Measurements from ENCODE around the gene NFKBIL1.

NFKBIL1 gene

DNA sequence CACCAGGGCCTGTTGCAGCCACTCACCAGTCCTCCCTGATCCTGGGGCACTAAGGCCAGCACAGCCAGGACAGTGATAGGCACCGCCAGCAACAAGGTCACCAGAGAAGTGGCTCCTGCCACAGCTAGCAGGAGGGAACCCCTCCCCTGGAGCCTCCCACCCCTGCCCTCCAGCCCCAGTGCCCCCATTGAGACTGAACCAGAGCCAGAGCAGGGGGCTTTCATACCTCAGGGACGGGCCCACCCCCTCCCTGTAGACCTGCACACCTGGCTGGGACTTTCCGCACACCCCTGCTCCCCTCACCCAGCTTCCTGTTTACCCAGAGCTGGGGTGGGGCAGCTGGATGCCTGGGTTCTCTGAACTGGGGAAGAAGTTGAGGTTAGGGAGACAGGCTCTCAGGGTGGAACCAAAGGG, 34.8 kb downstream of the NFKBIL1 start, which contains the start of gene LTB:
LTB (minus strand) TSS at position 195 of the 414 bp plus-strand sequence; CDS start at position 188, 7 bp downstream.
- TF ChIP-seq, protein P1, sequence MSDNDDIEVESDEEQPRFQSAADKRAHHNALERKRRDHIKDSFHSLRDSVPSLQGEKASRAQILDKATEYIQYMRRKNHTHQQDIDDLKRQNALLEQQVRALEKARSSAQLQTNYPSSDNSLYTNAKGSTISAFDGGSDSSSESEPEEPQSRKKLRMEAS (IDR thresholded peaks at IDR 0.05): no peak
- TF ChIP-seq CREB1 (IDR thresholded peaks at IDR 0.05; ENCODE audit: low read depth): no peak
- no peak for TF ChIP-seq EGR1 (IDR thresholded peaks at IDR 0.05)
- no peak for TF ChIP-seq TEAD4 (IDR thresholded peaks at IDR 0.05)
- no peak for TF ChIP-seq NFIC (IDR thresholded peaks at IDR 0.05)

- TF ChIP-seq CEBPB (IDR thresholded peaks at IDR 0.05) (no peak), TCF12 (IDR thresholded peaks at IDR 0.05; ENCODE audit: low read depth) (no peak)
These were observed 38.1 kb downstream of the NFKBIL1 start for GRCh38 chr6:31585491-31585890.

DNA sequence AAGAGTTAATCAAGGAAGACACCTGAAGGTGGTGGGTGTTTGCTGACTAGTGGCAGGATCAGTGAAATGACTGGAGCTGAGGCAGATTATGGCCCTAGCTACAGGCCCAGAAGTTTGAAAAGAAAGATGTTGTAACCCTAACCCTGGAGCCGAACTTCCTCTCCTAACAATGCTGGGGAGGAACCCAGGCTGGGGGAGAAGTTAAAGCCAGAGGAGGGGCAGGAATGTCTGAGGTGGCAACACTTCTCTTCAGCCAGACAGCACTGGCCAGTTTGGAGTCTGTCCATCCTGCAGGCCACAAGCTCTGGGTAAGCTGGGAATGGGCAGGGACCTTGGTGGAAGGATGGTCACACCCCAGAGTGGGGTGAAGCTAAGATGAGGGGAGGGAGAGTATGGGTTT, 38.6 kb downstream of the NFKBIL1 start, which contains the start of gene LST1:
LST1 (plus strand) TSS at position 270 of the 400 bp plus-strand sequence. CDS start 1,023 bp downstream, outside the sequence.
- TF ChIP-seq EGR1 (IDR thresholded peaks at IDR 0.05): no peak
- no peak for TF ChIP-seq RAD21 (IDR thresholded peaks at IDR 0.05; ENCODE audit: low read depth)
- TF ChIP-seq, protein P1 (IDR thresholded peaks at IDR 0.05): no peak
- TF ChIP-seq, protein P2, sequence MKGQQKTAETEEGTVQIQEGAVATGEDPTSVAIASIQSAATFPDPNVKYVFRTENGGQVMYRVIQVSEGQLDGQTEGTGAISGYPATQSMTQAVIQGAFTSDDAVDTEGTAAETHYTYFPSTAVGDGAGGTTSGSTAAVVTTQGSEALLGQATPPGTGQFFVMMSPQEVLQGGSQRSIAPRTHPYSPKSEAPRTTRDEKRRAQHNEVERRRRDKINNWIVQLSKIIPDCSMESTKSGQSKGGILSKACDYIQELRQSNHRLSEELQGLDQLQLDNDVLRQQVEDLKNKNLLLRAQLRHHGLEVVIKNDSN (IDR thresholded peaks at IDR 0.05): no peak
- no peak for TF ChIP-seq NFIC (IDR thresholded peaks at IDR 0.05)
- no peak for TF ChIP-seq YY1 (IDR thresholded peaks at IDR 0.05; ENCODE audit: low read depth)
- no peak for TF ChIP-seq TAF1 (IDR thresholded peaks at IDR 0.05; ENCODE audit: low read depth)
- TF ChIP-seq EP300 (IDR thresholded peaks at IDR 0.05; ENCODE audit: borderline replicate concordance): no peak
- TF ChIP-seq TEAD4 (IDR thresholded peaks at IDR 0.05): no peak
- no peak for TF ChIP-seq REST (IDR thresholded peaks at IDR 0.05; ENCODE audit: low read depth)

GRCh38 chr6:31586599-31587281, 39.3 kb downstream of the NFKBIL1 start:
- TF ChIP-seq FOXM1 (IDR thresholded peaks at IDR 0.05; ENCODE audit: borderline replicate concordance, low read depth) (no peak), ZBTB7A (IDR thresholded peaks at IDR 0.05; ENCODE audit: low read depth) (no peak), TEAD4 (IDR thresholded peaks at IDR 0.05) (no peak), TCF12 (IDR thresholded peaks at IDR 0.05; ENCODE audit: low read depth) (no peak), REST (IDR thresholded peaks at IDR 0.05; ENCODE audit: low read depth) (no peak), YY1 (IDR thresholded peaks at IDR 0.05; ENCODE audit: low read depth) (no peak), EP300 (IDR thresholded peaks at IDR 0.05; ENCODE audit: borderline replicate concordance) (no peak), CREB1 (IDR thresholded peaks at IDR 0.05; ENCODE audit: low read depth) (no peak), TAF1 (IDR thresholded peaks at IDR 0.05; ENCODE audit: low read depth) (no peak), EGR1 (IDR thresholded peaks at IDR 0.05) (no peak), RAD21 (IDR thresholded peaks at IDR 0.05; ENCODE audit: low read depth) (no peak), CEBPB (IDR thresholded peaks at IDR 0.05) (no peak), NFIC (IDR thresholded peaks at IDR 0.05) (no peak)
- TF ChIP-seq, protein P2 (IDR thresholded peaks at IDR 0.05): no peak
- TF ChIP-seq, protein P1 (IDR thresholded peaks at IDR 0.05): no peak

GRCh38 chr6:31587791-31588777, 40.7 kb downstream of the NFKBIL1 start:
- TF ChIP-seq FOXM1 (IDR thresholded peaks at IDR 0.05; ENCODE audit: borderline replicate concordance, low read depth) (no peak), TEAD4 (IDR thresholded peaks at IDR 0.05) (no peak), CREB1 (IDR thresholded peaks at IDR 0.05; ENCODE audit: low read depth) (no peak), TAF1 (IDR thresholded peaks at IDR 0.05; ENCODE audit: low read depth) (no peak), RAD21 (IDR thresholded peaks at IDR 0.05; ENCODE audit: low read depth) (no peak), EGR1 (IDR thresholded peaks at IDR 0.05) (no peak), CEBPB (IDR thresholded peaks at IDR 0.05) (no peak), ZBTB7A (IDR thresholded peaks at IDR 0.05; ENCODE audit: low read depth) (no peak), REST (IDR thresholded peaks at IDR 0.05; ENCODE audit: low read depth) (no peak), TCF12 (IDR thresholded peaks at IDR 0.05; ENCODE audit: low read depth) (no peak), NFIC (IDR thresholded peaks at IDR 0.05) (no peak), EP300 (IDR thresholded peaks at IDR 0.05; ENCODE audit: borderline replicate concordance) (no peak), YY1 (IDR thresholded peaks at IDR 0.05; ENCODE audit: low read depth) (no peak)
- TF ChIP-seq, protein P2 (IDR thresholded peaks at IDR 0.05): no peak
- TF ChIP-seq, protein P1 (IDR thresholded peaks at IDR 0.05): no peak
